HG03175 (cell line): Measurements from ENCODE around the gene RNF207.

ENCODE experiments used
- ATAC-seq: cut with Tn5 transposase; IDR thresholded peaks from one replicate; pipeline ENCODE4 v1.9.1; 2021; ENCODE audit warnings: mild to moderate bottlenecking, moderate library complexity; ENCODE audit not compliant: unreplicated experiment

The RNF207 gene

DNA sequence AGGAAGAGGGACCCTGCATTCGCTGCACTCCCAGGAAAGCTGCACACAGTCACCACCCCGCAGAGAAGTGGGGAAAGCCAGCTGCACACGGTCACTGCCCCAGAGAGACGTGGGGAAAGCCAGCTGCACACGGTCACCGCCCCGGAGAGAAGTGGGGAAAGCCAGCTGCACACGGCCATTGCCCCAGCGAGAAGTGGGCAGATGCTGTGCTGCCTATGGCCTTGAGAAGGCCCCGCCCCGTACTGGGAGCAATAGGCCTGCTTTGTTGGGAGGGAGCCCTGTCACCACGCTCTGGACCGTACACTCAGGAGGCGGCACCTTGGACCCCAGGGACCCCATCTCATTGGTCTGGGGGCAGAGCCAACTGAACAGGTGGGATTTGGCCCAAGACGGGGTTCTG, 59.2 kb downstream of the RNF207 start:
- ATAC-seq = no peak

DNA sequence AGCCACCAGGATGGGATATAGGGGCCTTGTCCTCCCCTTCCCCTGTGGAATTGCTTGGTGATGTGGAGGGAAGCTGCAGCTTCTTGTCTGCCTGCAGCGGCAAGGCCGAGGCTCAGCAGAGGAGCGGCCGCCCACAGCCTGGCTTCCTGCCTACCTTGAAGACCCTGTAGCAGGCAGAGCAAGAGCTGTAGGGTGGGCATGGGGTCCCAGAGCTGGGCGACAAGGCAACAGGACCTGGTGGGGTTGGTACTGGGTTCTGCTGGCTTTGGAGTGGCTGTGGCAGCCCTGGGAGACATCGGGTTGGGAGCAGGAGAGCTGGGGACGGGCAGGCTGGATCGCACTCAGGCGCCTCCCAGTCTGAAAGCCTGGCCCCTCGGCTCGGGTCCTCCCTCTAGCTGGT, 60.7 kb downstream of the RNF207 start:
- no peak for ATAC-seq

DNA sequence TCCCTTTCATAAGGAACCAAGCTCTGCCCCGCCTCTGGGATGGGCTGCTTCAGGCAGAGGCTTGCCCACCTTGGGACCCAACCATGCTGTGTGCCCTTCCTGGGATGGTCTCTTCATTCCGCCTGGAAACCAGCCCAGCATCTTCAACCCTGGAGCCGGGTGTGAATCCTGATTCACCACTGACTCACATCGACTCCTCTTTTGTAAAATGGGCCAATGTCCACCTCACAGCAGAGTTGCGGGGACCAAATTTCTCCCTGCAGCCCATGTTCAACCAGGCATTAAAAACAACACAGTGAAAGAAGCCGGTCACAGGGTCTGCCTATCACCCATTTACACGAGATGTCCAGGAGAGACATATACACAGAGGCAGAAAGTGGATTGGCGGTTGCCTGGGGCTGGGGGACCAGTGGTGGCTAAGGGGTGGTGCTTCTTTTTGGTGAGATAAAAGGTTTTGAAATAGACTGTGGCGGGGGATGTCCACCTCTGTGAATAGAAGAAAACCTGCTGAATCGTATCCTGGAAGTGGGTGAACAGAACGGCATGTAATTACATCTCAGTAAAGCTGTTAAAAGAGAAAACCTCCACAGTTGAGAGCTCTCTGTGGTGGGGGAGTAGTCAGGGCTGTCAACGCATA, 61.9 kb downstream of the RNF207 start:
- ATAC-seq = no peak

DNA sequence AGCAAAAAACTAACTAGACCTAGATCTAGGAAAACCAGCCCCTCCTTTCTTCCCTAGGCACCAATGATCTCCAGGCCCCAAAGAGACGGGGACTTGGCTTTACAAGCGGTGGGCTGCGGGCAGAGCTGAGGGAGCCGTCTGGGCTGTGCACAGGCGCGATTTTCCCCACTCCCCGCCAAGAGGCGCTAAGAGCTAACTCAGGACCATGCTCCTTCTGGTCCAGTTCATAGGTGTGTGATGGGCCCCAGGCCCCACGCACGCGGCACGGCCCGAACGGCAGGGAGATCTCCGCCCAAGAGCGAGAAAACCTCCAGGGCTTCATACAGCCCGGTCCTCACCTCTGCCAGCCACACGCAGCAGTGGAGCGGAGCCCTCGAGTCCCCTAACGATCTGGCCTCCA, 62.5 kb downstream of the RNF207 start:
- no peak for ATAC-seq

DNA sequence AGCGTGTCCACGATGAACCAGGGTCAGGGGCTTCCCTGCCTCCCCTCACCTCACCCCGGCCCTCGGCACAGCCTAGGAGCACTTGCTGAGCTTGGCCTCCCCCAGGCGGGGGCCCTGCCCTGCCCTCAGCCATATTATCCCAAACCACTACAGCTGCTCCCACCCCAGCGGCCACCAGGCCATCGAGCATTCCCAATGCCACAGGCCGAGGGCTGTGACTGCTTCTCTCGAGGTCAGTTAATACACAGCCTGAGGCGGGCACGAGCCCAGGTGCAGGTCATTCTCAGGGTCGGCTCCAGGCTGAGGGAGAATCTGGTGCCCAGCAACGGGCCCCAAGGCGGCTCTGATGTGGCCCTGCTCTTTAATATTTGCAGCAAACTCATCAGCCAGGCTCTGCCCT, 63.4 kb downstream of the RNF207 start:
- no peak for ATAC-seq

DNA sequence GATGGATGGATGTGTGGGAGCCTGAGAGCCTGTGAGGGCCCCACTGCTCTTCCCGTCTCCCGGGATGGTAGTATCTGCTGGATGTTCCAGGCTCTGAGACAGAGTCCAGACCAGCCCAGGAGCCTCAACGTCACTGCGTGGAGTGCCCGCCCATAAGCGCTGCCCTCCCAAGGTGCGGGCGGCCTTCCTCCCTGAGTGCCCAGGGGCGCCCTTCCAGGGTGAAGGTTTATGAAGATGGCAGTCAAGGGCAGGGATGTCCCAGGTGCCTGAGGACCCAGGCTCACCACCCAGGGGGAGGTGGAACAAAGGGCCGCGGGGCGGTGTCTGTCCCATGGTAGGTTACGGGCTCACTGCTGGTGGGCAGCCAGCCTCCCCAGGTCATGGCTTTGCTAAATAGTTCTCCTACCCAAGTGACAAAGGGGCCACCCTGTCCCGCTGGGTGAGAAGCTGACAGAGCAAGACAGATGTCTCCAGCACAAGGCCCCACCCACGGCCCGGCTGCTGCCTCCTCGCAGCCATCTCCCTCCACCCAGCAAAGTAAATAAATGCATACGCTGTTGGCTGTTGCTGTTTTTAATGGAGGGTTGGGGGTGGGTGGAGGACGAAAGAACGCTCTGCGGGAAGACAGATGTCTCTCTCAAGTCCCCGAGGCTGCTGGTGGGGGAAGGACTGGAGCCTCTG, 63.9 kb downstream of the RNF207 start:
- ATAC-seq = no peak

DNA sequence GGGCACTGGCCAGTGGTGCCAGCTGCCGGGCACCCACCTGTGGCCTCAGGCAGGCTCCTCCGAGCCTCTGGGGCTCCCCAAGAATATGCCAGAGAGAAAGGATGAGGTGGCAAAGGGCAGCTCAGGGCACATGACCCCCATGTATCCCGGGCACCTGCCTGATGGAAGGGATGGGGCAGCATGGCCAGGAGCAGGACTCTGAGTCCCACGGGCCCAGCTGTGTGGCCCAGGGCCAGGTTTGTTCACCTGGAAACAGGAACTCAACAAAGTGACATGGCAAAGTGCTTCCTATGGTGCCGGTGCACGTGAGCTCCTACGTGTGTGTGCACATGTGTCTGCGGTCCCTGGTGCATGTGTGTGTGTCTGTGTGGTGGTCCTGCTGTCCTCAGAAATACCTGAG, 64.5 kb downstream of the RNF207 start:
- no peak for ATAC-seq
